HG02870 (cell line): Measurements from ENCODE around the gene TMEM63A.

Experiments
- ATAC-seq: cut with Tn5 transposase; IDR thresholded peaks from one replicate; pipeline ENCODE4 v1.9.1; 2021; ENCODE audit warnings: mild to moderate bottlenecking, moderate library complexity; ENCODE audit not compliant: unreplicated experiment

TMEM63A gene

GRCh38 chr1:225868631-225869330 lies 13.4 kb downstream of the TMEM63A start:
- ATAC-seq: no peak

- ATAC-seq: no peak
Measured at GRCh38 chr1:225866981-225867380, 15.2 kb downstream of the TMEM63A start.

GRCh38 chr1:225866061-225866837 lies 15.9 kb downstream of the TMEM63A start:
- peak; percentile 88 for ATAC-seq

- ATAC-seq: no peak
Measured at GRCh38 chr1:225865514-225865913, 16.7 kb downstream of the TMEM63A start.

- ATAC-seq: no peak
Measured at GRCh38 chr1:225863167-225863566, 19.0 kb downstream of the TMEM63A start.

- no peak for ATAC-seq
Measured at GRCh38 chr1:225862581-225862950, 19.6 kb downstream of the TMEM63A start.

- no peak for ATAC-seq
Measured at GRCh38 chr1:225861834-225862580, 20.2 kb downstream of the TMEM63A start.

GRCh38 chr1:225860876-225861441 lies 21.2 kb downstream of the TMEM63A start:
- no peak for ATAC-seq

- no peak for ATAC-seq
Measured at GRCh38 chr1:225860107-225860506, 22.1 kb downstream of the TMEM63A start.

- ATAC-seq: no peak
Measured at GRCh38 chr1:225859151-225859550, 23.0 kb downstream of the TMEM63A start.

GRCh38 chr1:225857256-225857655 lies 24.9 kb downstream of the TMEM63A start:
- no peak for ATAC-seq

- ATAC-seq: no peak
Measured at GRCh38 chr1:225855503-225856300, 26.5 kb downstream of the TMEM63A start.

- ATAC-seq: no peak
Measured at GRCh38 chr1:225853441-225853840, 28.7 kb downstream of the TMEM63A start.

GRCh38 chr1:225852413-225853124 lies 29.6 kb downstream of the TMEM63A start:
- no peak for ATAC-seq

GRCh38 chr1:225851805-225852204 lies 30.4 kb downstream of the TMEM63A start:
- ATAC-seq: no peak

GRCh38 chr1:225850370-225850769 lies 31.8 kb downstream of the TMEM63A start:
- ATAC-seq: no peak

GRCh38 chr1:225849925-225850324 lies 32.3 kb downstream of the TMEM63A start:
- ATAC-seq: no peak

GRCh38 chr1:225848030-225848955 lies 33.9 kb downstream of the TMEM63A start:
- ATAC-seq: peak; percentile 67

- ATAC-seq: no peak
Measured at GRCh38 chr1:225847610-225848009, 34.6 kb downstream of the TMEM63A start.
